Thyroid gland (tissue), 4 donors: ENCODE results near the gene GCC2.

Source experiments
- POLR2A ChIP-seq, 2 donors: fragments of 450-650 bp; IDR thresholded peaks; one replicate each; pipeline ENCODE4 v1.6.1; 2017; ENCODE audit warnings: antibody characterized with exemption in 2 of 2, mild to moderate bottlenecking in 2 of 2, moderate library complexity in 1 of 2
- TF ChIP-seq, protein P1 (sequence below), 6 experiments: fragments of 200-600 bp in 3 of 6; fragments of 450-650 bp in 3 of 6; sonication (generic) in 3 of 6; IDR thresholded peaks; one replicate each; pipeline ENCODE4 v1.5.1; 2016 to 2019; ENCODE audit warnings: antibody characterized with exemption in 6 of 6, mild to moderate bottlenecking in 2 of 6, inconsistent platforms in 1 of 6, moderate library complexity in 1 of 6

DNA sequence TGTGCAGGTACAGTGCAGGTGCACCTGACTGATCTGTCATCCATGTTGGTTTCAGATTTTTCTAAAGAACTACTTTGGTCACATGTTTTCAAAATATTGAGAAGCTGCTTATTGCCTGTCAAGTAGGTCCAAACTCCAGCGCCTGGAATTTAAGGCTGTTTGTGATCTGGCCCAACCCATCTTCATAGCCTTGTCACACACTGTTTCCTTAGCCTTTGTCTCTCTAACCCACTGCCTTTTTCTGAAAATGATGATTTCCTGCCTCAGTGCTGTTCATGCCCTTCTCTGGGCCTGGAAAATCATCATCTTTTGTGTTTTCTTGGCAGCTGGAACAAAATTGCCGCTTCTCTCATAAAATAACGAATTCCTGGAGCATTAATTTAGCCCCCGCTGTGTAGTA, 92.4 kb downstream of the GCC2 start:
- TF ChIP-seq, protein P1, sequence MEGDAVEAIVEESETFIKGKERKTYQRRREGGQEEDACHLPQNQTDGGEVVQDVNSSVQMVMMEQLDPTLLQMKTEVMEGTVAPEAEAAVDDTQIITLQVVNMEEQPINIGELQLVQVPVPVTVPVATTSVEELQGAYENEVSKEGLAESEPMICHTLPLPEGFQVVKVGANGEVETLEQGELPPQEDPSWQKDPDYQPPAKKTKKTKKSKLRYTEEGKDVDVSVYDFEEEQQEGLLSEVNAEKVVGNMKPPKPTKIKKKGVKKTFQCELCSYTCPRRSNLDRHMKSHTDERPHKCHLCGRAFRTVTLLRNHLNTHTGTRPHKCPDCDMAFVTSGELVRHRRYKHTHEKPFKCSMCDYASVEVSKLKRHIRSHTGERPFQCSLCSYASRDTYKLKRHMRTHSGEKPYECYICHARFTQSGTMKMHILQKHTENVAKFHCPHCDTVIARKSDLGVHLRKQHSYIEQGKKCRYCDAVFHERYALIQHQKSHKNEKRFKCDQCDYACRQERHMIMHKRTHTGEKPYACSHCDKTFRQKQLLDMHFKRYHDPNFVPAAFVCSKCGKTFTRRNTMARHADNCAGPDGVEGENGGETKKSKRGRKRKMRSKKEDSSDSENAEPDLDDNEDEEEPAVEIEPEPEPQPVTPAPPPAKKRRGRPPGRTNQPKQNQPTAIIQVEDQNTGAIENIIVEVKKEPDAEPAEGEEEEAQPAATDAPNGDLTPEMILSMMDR (IDR thresholded peaks at IDR 0.05): no peak
- TF ChIP-seq POLR2A (IDR thresholded peaks at IDR 0.05): no peak
